ENCODE results near the gene TBC1D10A.

Gene TBC1D10A

GRCh38 chr22:30318799-30319419, 7.8 kb downstream of the TBC1D10A start:
- DNase-seq, result no peak

GRCh38 chr22:30317778-30318177, 9.0 kb downstream of the TBC1D10A start:
- no peak for DNase-seq

GRCh38 chr22:30315962-30316576, 10.7 kb downstream of the TBC1D10A start:
- no peak for DNase-seq

GRCh38 chr22:30314915-30315314, 11.8 kb downstream of the TBC1D10A start:
- peak in 1 of 2 experiments; percentile 63 for DNase-seq

GRCh38 chr22:30313527-30314363, 13.0 kb downstream of the TBC1D10A start:
- DNase-seq, result no peak

- no peak for DNase-seq
Observed at GRCh38 chr22:30312053-30312452, 14.7 kb downstream of the TBC1D10A start.

GRCh38 chr22:30310881-30311771, 15.6 kb downstream of the TBC1D10A start:
- DNase-seq, result no peak

- DNase-seq, result peak in 1 of 2 experiments; percentile 17
Observed at GRCh38 chr22:30309951-30310741, 16.6 kb downstream of the TBC1D10A start.

- peak in 1 of 2 experiments; percentile 56 for DNase-seq
Observed at GRCh38 chr22:30308518-30309230, 18.1 kb downstream of the TBC1D10A start.

- no peak for DNase-seq
Observed at GRCh38 chr22:30308093-30308492, 18.6 kb downstream of the TBC1D10A start.

GRCh38 chr22:30307041-30307574, 19.6 kb downstream of the TBC1D10A start:
- no peak for DNase-seq

GRCh38 chr22:30306627-30307011, 20.1 kb downstream of the TBC1D10A start:
- no peak for DNase-seq

- DNase-seq, result no peak
Observed at GRCh38 chr22:30305906-30306626, 20.7 kb downstream of the TBC1D10A start.

GRCh38 chr22:30305519-30305905, 21.2 kb downstream of the TBC1D10A start:
- peak in 1 of 2 experiments; percentile 43 for DNase-seq

GRCh38 chr22:30304495-30305244, 22.1 kb downstream of the TBC1D10A start:
- DNase-seq, result no peak

GRCh38 chr22:30302810-30303138, 24.0 kb downstream of the TBC1D10A start:
- DNase-seq, result no peak

- DNase-seq, result no peak
Observed at GRCh38 chr22:30301995-30302809, 24.5 kb downstream of the TBC1D10A start.

- DNase-seq, result no peak
Observed at GRCh38 chr22:30299322-30299721, 27.4 kb downstream of the TBC1D10A start.

Data from stimulated activated CD4-positive, alpha-beta T cell treated with anti-CD3 and anti-CD28 coated beads, Interleukin-4, amount 100 ng/mL, for 4 hours (primary cell).